NCI-H1417 (cell line): ENCODE measurements around the gene CDH22.
A peak's percentile ranks its signal among the peaks of the same experiment; 100 is the strongest.

Experiments
- DNase-seq, 3 experiments: peaks; one replicate each; lab custom pipeline; 2025; lab: John Stamatoyannopoulos, UW

CDH22 gene

GRCh38 chr20:46343975-46344357, 35.7 kb upstream of the CDH22 start:
- no peak for DNase-seq

DNA sequence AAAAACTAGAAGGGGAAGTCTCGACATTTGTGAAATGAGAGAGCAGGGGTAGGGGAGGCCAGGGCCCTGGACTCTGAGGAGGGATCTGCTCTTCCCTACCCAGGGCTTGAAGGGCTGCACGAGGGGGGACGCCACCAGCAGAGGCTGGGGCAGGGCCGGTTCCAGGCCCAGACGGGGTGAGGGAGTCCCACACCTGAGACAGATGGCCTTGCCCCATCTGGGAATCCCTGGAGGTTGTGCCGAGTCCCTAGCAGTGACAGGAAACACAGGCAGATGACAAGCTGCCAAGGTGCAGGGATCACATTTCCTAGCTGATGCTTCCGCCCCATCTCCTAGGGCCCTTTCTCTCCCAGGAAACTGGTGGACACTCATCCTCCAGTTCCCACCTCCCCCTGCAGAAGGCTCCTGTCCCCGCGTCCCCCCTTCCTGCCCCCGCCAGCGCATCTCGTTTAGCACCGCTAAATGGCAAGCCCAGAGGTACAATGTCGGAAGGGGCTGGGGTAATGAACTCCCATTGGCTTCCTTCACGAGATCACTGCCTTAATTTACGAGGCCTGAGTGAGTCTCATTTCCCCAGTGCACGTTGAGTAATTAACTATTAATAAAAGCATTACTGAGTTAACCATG, 35.2 kb upstream of the CDH22 start:
- peak; percentile 7 to 76 (median 55) for DNase-seq

DNA sequence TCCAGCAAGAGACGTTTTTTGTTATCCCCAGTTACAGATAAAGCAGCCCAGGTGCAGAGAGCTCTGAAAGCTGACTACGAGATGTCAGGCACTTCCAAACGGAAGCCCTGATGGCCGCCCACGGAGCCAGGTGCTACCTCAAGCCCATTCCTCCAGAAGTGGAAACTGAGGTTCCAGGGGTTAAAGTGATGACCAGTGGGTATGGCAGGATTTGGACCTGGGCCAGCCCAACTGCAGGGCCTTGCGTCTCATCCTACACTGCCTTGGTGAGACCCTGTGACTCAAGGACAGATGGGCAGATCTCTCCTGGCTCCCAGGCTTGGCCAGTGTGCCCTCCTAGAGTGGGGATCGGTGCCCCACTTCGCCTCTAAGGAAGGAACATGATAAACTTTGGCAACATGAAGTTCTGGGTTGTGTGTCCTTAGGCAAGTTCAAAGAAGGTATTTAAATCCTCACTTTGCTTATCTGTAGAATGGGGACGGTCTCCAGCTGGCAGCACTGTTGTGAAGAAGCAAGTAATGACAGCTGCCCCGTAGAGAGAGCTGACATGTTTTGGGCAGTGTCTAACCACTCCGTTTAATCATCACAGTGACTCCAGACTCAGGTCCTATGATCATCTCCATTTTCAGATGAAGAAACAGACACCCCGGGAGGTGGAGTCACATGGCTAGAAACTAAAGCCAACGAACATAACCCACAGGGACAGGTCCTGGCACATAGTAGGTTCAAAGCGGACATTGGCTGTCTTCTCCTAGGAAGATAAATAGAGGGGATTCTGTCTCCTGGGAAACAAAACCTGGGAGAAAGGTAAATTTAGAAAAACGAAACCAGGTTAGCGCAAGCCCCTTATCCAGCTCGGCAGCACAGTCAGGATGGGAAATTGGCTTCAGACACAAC, 34.4 kb upstream of the CDH22 start:
- DNase-seq: no peak

- no peak for DNase-seq
These were observed 33.7 kb upstream of the CDH22 start for GRCh38 chr20:46342010-46342378.

GRCh38 chr20:46341074-46342009, 33.0 kb upstream of the CDH22 start:
- peak in 2 of 3 experiments; percentile 42 to 70 for DNase-seq

DNA sequence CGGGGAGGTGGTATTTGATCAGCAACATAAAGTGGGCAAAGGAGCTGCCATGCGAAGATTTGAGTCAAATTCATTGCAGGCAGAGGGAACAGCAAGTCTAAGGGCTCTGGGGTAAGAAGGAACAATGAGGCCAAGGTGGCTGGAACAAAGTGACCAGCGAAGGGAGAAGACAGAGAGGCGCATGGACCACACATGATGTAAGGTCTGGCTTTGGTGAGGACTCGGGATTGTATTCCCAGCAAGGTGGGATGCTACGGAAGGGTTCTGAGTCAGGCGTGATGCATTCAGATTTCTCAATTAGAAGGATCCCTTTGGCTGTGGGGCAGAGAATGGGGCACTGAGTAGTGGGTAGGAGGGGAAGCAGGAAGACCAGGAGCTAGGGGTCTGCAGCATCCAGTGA, 30.7 kb upstream of the CDH22 start:
- no peak for DNase-seq

DNA sequence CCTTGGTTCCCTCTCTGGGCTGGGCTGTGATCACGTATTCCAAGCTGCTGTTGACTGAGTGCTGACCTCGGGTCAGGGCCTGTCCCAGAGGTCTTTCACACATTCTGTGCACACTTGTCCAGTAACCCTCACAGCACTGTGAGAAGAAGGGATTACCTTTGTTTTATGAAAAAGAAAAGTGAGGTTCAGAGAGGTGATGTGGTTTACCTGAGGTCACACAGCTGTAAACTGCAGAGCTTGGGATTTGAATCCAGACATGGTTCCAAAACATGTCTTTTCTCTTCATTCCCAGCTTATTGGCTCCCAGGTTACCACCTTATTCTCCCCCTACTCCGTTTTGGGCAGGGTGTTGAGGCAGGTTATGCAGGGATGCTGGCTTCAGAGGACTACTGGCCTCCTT, 28.4 kb upstream of the CDH22 start:
- no peak for DNase-seq

DNA sequence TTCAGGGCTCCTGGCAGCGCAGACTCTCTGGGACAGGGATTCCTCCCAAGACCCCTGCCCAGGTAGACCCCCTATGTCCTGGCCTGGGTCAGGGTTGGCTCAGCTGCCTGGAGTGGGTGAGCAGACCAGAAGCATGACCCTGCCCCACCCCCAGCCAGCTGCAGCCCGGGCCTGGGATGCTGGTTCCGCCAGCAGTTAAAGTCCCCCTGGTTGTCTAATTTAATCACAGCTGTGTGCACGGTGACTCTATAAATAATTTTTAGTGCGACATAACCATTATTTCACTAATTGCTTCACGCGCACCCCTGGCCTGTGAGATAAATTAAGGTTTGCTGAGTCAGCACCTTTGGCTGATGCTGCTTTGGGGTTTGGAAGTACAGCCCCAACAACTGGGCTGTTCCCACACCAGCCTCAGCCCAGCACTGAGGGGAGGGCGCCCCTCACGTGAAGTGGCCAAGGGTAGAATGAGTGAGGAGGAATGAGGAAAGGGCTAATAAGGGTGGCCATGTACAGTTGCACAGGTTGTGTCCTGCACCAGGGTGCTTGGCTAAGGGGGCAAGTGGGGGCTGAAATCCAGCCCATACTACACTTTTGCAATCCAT, 26.1 kb upstream of the CDH22 start:
- DNase-seq: peak in 1 of 3 experiments; percentile 64

DNA sequence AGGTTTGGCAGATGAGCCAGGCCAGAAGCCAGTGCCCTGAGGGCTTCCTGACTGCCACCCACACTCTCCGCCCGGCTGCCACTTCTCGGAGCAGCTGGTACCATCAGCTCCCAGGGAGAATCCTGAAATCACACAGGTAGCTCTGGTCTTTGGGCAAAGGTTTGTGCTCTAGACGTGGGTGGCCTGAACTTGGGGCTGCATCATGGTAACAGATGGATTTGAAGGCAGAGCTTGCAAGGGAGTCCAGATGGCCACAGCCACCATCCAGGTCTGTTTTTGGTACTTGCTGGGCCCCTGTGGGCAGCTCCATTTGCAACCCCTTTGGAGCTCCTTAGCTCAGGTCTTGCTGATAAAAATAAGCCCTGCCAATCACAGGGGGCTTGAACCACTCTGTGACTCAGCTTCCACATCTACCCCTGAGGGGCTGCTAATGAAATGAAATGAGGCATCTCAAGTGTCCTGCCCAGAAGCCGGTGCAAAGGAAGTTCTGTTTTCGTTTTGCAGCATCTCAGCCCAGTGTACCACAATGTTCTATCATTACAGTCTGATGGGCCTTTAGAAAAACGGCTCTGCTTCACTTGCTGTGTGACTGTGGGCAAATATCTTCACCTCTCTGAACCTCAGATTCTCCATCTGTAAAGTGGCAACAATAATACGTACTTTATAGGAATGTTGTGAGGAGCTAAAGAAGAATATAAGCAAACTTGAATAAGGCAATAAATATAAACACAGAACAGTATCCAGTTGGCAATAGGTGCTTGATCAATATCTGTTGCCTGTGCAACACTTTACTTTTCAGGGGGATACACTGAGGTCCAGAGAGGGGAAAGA, 25.1 kb upstream of the CDH22 start:
- DNase-seq: peak in 1 of 3 experiments; percentile 43

DNA sequence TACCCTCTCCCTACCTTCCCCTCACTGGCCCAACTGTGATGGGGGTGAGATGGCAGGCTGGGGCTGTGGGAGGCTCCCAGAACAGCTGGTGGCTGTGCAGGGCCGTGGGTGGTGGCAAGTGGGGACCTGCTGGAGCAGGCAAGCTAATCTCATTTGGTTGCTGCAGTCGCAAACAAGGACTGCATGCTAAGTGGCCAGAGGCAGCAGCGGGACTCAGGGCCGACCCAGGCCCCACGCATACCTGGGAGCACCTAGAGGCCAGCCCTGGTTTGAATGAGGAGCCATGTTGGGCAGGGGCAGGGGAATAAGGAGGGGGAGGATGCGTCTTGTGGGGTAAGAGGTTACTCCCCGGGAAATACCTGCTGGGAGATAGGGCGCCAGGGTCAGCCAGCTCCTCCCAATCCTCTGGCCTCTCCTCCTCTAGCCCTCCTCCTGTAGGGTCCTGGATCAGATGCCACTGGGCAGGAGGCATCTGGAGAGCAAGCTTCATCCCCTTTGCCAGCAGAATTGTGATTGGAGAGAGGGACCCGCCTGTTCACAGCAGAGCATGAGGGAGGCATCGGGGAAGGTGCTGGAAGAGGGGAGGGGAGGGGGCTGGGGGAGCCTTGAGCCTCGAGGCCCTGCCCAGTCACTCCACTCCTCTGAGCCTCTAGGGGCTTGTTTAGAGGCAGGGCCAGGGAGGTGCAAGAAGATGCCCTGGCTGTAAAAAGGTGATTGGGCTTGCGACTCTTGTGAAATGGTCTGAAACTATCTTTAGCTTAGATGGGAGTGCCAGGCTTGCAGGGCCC, 24.3 kb upstream of the CDH22 start:
- peak in 1 of 3 experiments; percentile 54 for DNase-seq

- DNase-seq: no peak
These were observed 23.5 kb upstream of the CDH22 start for GRCh38 chr20:46331611-46332361.

DNA sequence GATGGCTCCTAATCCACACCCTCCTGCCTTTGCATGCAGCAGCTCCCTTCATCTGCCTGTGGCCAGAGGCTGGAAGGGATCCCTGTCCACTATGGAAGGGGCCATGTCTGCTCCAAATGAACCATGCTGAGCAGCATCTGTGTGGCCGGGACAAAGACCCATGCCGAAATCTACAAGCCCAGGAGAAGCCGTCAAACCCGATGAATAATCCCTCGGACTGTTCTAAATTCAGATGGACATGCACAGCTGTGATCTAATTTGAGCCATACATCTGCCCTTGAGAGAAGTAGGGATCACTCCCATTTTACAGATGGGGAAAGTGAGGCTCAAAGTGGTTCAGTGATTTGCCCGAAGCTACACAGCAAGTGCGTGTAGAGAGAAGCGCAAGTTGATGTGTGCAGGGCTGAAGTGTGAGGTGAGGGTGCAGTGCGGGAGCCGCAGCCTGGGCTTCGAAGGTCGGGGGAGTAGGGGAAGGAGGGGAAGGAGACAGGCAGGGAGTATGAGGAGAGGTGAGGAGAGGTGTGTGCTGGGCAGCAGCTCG, 22.6 kb upstream of the CDH22 start:
- DNase-seq: no peak

- peak in 2 of 3 experiments; percentile 53 to 77 for DNase-seq
These were observed 21.9 kb upstream of the CDH22 start for GRCh38 chr20:46330072-46330763.

- DNase-seq: no peak
These were observed 20.0 kb upstream of the CDH22 start for GRCh38 chr20:46328200-46328882.

GRCh38 chr20:46327557-46327956, 19.3 kb upstream of the CDH22 start:
- DNase-seq: no peak

GRCh38 chr20:46325789-46326188, 17.5 kb upstream of the CDH22 start:
- DNase-seq: peak in 1 of 3 experiments; percentile 39

DNA sequence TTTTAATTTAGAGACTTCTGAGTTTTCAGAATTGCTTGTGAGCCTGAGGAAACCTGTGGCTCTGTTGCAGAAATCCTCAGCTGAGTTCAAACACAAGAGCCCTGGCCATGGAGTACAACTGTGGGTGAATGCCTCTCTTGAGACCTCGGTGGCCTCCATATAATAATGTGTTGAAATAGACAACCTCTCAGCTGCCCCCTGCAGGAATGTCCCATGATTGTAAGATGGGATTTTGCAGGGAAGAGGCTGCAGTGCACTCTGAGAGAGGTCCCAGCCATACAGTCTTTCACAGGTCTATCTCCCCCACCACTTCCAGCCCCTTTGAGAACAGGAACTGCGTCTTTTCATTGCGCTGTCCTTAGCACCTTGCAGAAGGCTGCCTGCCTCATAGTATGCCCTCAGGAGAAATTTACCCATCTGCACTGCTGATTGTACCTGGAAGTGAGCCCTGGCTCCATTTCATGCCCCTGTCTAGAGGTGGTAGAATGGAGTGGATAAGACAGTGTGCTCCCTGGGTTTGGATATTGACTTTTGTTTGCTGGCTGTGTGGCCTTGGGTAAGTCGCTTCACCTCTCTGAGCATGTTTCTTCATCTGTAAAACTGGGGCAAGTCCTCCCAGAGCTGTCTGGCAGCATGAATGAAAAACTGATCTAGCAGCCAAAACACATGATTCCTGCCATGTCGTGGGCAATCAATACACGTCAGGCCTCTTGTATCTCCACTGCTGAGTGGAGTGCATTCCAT, 16.8 kb upstream of the CDH22 start:
- DNase-seq: peak in 2 of 3 experiments; percentile 24 to 43
